ENCODE results near the gene TCF7. TPM values are rescaled to one million over a fixed set of nuclear protein-coding genes. Genes with fewer than 3 reads are reported as not detected.
A peak's percentile ranks its signal among the peaks of the same experiment; 100 is the strongest.

The TCF7 gene
- total and polyA plus RNA-seq, 2 of the 13 experiments (the other 11 are each of a cell fraction or from before 2014, with no cell fraction given) = 6.3 to 6.8 TPM

DNA sequence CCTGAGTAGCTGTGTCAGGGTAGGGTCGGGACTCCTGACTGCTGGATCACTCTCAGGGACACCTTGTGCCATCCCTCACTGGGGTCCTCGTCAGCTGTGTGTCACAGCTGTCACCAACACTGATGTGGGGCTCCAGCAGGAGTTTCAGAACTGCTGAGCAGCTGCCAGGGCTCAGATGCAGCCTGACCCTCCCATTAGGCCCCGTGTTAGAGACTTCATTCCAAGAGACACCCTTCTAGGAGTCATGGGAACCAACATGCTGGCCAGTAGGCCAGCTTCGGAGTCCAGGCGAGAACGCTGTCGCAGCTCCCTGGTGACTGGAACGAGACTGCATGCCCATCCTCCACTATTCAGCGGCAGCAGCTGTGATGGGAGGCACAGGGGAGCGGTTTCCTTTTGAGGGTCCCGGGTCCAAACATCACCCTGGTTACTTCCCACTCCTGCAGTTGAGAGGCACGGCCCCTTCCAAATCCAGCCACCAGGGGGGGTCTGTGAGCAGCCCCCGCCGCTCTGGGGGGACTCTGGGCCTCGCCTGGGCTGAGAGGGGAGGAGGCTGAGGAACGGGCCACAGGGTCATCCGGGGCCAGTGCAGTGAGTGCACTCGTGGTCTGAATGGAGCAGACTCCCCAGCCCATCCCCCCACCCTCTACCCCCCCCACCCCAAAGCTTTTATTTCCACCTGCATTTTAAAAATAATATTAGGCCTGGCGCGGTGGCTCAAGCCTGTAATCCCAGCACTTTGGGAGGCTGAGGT lies 12.6 kb upstream of the TCF7 start (continued):
- TF ChIP-seq, protein P1, sequence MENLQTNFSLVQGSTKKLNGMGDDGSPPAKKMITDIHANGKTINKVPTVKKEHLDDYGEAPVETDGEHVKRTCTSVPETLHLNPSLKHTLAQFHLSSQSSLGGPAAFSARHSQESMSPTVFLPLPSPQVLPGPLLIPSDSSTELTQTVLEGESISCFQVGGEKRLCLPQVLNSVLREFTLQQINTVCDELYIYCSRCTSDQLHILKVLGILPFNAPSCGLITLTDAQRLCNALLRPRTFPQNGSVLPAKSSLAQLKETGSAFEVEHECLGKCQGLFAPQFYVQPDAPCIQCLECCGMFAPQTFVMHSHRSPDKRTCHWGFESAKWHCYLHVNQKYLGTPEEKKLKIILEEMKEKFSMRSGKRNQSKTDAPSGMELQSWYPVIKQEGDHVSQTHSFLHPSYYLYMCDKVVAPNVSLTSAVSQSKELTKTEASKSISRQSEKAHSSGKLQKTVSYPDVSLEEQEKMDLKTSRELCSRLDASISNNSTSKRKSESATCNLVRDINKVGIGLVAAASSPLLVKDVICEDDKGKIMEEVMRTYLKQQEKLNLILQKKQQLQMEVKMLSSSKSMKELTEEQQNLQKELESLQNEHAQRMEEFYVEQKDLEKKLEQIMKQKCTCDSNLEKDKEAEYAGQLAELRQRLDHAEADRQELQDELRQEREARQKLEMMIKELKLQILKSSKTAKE (CRISPR knock-in tag; IDR thresholded peaks at IDR 0.05; ENCODE audit: borderline replicate concordance) = no peak
- TF ChIP-seq TOE1 (CRISPR knock-in tag; IDR thresholded peaks at IDR 0.05) (no peak), KMT2B (CRISPR knock-in tag; IDR thresholded peaks at IDR 0.05) (no peak), ATF7 (IDR thresholded peaks at IDR 0.05) (no peak), ATF7 (CRISPR knock-in tag; IDR thresholded peaks at IDR 0.05) (no peak), ELF1 (CRISPR knock-in tag; IDR thresholded peaks at IDR 0.05) (no peak), ZNF549 (CRISPR knock-in tag; IDR thresholded peaks at IDR 0.05) (no peak), NFE2L2 (IDR thresholded peaks at IDR 0.05; ENCODE audit: low read length) (no peak), SMC3 (IDR thresholded peaks at IDR 0.05; ENCODE audit: low read length) (peak; percentile 54; the same call in 1 of the 2 replicates), NFE2 (CRISPR knock-in tag; IDR thresholded peaks at IDR 0.05) (no peak), HNRNPL (IDR thresholded peaks at IDR 0.05; ENCODE audit: low read depth, low read length) (no peak), ZNF746 (CRISPR knock-in tag; IDR thresholded peaks at IDR 0.05) (no peak), PCBP1 (IDR thresholded peaks at IDR 0.05; ENCODE audit: borderline replicate concordance, low read depth, low read length) (peak; percentile 93), CAMTA2 (CRISPR knock-in tag; IDR thresholded peaks at IDR 0.05; ENCODE audit: borderline replicate concordance) (no peak), HOXA5 (CRISPR knock-in tag; IDR thresholded peaks at IDR 0.05) (no peak), ZNF878 (CRISPR knock-in tag; IDR thresholded peaks at IDR 0.05) (no peak), ZNF180 (CRISPR knock-in tag; IDR thresholded peaks at IDR 0.05; ENCODE audit: borderline replicate concordance, low read depth) (no peak), ZSCAN22 (CRISPR knock-in tag; IDR thresholded peaks at IDR 0.05) (no peak), FOXP1 (IDR thresholded peaks at IDR 0.05) (no peak), FOXP1 (CRISPR knock-in tag; IDR thresholded peaks at IDR 0.05) (no peak), ZNF263 (CRISPR knock-in tag; IDR thresholded peaks at IDR 0.05) (peak; percentile 69), ZNF790 (CRISPR knock-in tag; IDR thresholded peaks at IDR 0.05; ENCODE audit: borderline replicate concordance) (no peak)
- TF ChIP-seq, protein P2, sequence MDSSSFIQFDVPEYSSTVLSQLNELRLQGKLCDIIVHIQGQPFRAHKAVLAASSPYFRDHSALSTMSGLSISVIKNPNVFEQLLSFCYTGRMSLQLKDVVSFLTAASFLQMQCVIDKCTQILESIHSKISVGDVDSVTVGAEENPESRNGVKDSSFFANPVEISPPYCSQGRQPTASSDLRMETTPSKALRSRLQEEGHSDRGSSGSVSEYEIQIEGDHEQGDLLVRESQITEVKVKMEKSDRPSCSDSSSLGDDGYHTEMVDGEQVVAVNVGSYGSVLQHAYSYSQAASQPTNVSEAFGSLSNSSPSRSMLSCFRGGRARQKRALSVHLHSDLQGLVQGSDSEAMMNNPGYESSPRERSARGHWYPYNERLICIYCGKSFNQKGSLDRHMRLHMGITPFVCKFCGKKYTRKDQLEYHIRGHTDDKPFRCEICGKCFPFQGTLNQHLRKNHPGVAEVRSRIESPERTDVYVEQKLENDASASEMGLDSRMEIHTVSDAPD (CRISPR knock-in tag; IDR thresholded peaks at IDR 0.05) = no peak
- TF ChIP-seq, protein P3, sequence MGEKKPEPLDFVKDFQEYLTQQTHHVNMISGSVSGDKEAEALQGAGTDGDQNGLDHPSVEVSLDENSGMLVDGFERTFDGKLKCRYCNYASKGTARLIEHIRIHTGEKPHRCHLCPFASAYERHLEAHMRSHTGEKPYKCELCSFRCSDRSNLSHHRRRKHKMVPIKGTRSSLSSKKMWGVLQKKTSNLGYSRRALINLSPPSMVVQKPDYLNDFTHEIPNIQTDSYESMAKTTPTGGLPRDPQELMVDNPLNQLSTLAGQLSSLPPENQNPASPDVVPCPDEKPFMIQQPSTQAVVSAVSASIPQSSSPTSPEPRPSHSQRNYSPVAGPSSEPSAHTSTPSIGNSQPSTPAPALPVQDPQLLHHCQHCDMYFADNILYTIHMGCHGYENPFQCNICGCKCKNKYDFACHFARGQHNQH (CRISPR knock-in tag; IDR thresholded peaks at IDR 0.05) = 0 out of 2 replicates have a peak, but pooled peaks have one; percentile 31
- TF ChIP-seq, protein P4, sequence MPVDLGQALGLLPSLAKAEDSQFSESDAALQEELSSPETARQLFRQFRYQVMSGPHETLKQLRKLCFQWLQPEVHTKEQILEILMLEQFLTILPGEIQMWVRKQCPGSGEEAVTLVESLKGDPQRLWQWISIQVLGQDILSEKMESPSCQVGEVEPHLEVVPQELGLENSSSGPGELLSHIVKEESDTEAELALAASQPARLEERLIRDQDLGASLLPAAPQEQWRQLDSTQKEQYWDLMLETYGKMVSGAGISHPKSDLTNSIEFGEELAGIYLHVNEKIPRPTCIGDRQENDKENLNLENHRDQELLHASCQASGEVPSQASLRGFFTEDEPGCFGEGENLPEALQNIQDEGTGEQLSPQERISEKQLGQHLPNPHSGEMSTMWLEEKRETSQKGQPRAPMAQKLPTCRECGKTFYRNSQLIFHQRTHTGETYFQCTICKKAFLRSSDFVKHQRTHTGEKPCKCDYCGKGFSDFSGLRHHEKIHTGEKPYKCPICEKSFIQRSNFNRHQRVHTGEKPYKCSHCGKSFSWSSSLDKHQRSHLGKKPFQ (CRISPR knock-in tag; IDR thresholded peaks at IDR 0.05; ENCODE audit: insufficient replicate concordance) = no peak

Measured in HepG2 (cell line).